ENCODE results near the gene NUAK1. TPM values are rescaled to one million over a fixed set of nuclear protein-coding genes. Genes with fewer than 3 reads are reported as not detected.
"Not testable (repeated sequence)": the region's sequence is repeated elsewhere in the genome, so short reads cannot be mapped to it uniquely, and the experiment has no call there.

NUAK1 gene
- total and polyA plus RNA-seq, 2 donors, result 2.1 to 4.3 TPM

DNA sequence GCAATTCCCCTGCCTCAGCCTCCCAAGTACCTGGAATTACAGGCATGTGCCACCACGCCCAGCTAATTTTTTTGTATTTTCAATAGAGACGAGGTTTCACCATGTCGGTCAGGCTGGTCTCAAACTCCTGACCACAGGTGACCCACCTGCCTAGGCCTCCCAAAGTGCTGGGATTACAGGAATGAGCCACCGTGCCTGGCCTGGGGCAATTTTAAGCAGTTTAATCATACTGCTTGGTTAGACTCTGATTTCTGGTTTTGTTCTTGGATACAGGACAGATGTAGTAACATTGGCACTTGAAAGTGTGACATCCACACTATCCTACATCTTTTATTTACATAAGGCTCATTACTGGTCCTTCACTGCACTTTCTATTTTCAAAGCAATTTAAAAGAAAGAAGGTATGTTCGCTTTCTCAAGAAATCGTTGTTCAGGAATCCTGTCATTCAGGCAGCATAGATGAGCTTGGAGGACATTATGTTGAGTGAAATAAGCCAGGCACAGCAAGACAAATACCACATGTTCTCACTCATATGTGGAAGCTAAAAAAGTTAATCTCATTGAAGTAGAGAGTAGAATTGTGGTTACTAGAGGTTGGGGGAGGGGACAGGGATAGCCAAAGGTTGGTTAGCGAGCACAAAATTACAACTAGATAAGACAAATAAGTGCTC, 4.0 kb upstream of the NUAK1 start:
- Histone ChIP-seq H3K4me1 (ENCODE audit: control insufficient read depth in 2 of 2, insufficient read depth in 2 of 2, low read length in 2 of 2) (no peaks in the 10 kb centered on the region), H3K36me3 (ENCODE audit: control insufficient read depth in 2 of 2, insufficient read depth in 2 of 2, low read length in 1 of 2) (no peaks in the 10 kb centered on the region), H3K27ac (ENCODE audit: low read depth in 1 of 2, low read length in 1 of 2) (no peak overlapping the region), H3K27me3 (ENCODE audit: control insufficient read depth in 2 of 2, insufficient read depth in 1 of 2, low read length in 1 of 2) (peaks cover 40 to 49% of the 10 kb centered on the region in 2 donors), H3K9me3 (ENCODE audit: control insufficient read depth in 2 of 2, insufficient read depth in 1 of 2, low read length in 1 of 2) (peaks cover 0 to 1% of the 10 kb centered on the region in 2 donors), H3K4me3 (ENCODE audit: low read length in 2 of 2) (no peak overlapping the region)
- WGBS, result 94% methylated on average over 7 of the region's 7 CpGs
- DNase-seq (ENCODE audit: low read depth in 6 of 9, low spot score in 9 of 9), result no peak

DNA sequence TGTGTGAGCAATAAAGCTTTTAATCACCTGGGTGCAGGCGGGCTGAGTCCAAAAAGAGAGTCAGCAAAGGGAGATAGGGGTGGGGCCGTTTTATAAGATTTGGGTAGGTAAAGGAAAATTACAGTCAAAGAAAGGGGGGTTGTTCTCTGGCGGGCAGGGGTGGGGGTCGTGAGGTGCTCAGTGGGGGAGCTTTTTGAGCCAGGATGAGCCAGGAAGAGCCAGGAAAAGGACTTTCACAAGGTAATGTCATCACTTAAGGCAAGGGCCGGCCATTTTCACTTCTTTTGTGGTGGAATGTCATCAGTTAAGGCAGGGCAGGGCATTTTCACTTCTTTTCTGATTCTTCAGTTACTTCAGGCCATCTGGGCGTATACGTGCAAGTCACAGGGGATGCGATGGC, 3.2 kb upstream of the NUAK1 start:
- peaks cover 48 to 57% of the 10 kb centered on the region in 2 donors for H3K27me3 ChIP-seq (ENCODE audit: control insufficient read depth in 2 of 2, insufficient read depth in 1 of 2, low read length in 1 of 2)
- H3K36me3 ChIP-seq (ENCODE audit: control insufficient read depth in 2 of 2, insufficient read depth in 2 of 2, low read length in 1 of 2); H3K4me3 ChIP-seq (ENCODE audit: low read length in 2 of 2); H3K9me3 ChIP-seq (ENCODE audit: control insufficient read depth in 2 of 2, insufficient read depth in 1 of 2, low read length in 1 of 2); H3K27ac ChIP-seq (ENCODE audit: low read depth in 1 of 2, low read length in 1 of 2); DNase-seq (ENCODE audit: low read depth in 6 of 9, low spot score in 9 of 9); H3K4me1 ChIP-seq (ENCODE audit: control insufficient read depth in 2 of 2, insufficient read depth in 2 of 2, low read length in 2 of 2): not testable (repeated sequence)
- WGBS, result 88% methylated on average over 8 of the region's 8 CpGs

DNA sequence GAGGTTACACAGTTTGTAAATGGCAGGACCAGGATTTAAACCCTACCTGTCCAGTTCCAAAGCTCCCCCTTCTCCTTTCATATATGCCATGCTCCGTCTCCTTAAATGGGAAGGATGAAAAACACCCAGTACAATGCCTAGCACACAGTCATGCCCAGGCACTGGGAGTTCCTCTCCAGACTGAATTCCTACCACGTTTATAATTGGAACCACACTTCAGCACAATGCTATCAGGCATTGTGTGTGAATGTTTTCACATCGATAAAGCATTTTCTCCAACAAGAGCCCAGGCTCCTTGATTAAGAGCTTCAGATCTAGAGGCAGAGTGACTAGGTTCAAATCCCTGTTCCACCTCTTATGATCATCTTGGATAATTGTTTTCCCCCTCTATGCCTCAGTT, 2.7 kb upstream of the NUAK1 start:
- 87% methylated on average over 3 of the region's 3 CpGs for WGBS
- no peak overlapping the region for H3K4me3 ChIP-seq (ENCODE audit: low read length in 2 of 2)
- no peak overlapping the region for H3K27ac ChIP-seq (ENCODE audit: low read depth in 1 of 2, low read length in 1 of 2)
- H3K9me3 ChIP-seq (ENCODE audit: control insufficient read depth in 2 of 2, insufficient read depth in 1 of 2, low read length in 1 of 2), result peaks cover 0 to 1% of the 10 kb centered on the region in 2 donors
- no peaks in the 10 kb centered on the region for H3K4me1 ChIP-seq (ENCODE audit: control insufficient read depth in 2 of 2, insufficient read depth in 2 of 2, low read length in 2 of 2)
- no peak for DNase-seq (ENCODE audit: low read depth in 6 of 9, low spot score in 9 of 9)
- H3K36me3 ChIP-seq (ENCODE audit: control insufficient read depth in 2 of 2, insufficient read depth in 2 of 2, low read length in 1 of 2), result no peaks in the 10 kb centered on the region
- peaks cover 52 to 62% of the 10 kb centered on the region in 2 donors for H3K27me3 ChIP-seq (ENCODE audit: control insufficient read depth in 2 of 2, insufficient read depth in 1 of 2, low read length in 1 of 2)

DNA sequence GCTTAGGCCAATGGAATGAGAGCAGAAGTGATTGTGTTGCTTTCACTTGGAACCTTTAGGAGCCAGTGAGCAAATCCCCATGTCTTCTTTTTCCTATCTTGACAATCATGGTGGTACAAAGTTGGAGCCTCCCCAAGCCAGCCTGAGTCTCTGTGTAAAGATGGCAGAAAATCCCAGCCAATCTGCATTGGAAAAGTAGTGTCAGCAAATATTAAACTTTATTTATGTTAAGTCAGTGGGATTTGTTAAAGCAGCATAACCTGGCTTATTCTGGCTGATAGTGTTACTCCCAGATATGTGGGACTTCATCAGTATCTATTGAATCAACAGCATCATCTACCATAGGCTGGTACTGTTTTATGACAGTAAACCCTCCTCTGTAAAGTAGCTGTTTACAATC, 2.2 kb upstream of the NUAK1 start:
- no peak overlapping the region for H3K27ac ChIP-seq (ENCODE audit: low read depth in 1 of 2, low read length in 1 of 2)
- peaks cover 55 to 65% of the 10 kb centered on the region in 2 donors for H3K27me3 ChIP-seq (ENCODE audit: control insufficient read depth in 2 of 2, insufficient read depth in 1 of 2, low read length in 1 of 2)

DNA sequence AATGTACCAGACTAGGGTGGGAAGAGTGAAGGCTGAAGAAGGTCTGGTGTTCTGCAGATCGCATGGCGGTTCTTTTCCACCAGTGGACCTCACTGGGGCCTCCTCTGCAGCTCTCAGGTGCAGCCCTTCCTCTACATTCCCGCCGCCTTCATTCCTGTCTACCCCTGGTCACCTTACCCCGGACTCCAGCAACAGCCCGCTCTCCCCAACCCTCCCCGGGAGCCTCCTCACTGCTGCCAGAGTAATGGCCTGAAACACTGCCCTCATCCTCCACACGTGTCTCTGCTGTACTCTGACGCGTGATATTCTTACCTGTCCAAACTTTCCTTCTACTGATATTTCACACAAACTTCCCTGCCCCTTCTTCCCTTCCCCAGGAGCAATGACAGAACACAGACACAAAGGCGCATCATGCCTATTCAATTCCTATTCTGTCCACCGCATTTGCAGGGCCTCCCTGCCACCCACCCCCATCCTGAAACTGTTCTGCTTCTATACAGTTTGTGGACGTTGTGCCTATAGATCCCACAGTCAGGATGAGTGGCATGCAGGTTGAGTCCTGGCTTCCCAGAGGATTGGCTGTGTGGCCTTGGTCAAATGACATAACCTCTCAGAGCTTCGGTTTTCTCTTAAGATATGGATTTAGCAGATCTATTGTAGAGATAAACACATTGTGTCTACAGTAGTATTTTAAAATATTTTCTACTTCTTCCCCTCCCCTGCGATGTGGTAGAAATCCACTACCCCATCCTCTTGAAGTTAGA, 1.7 kb upstream of the NUAK1 start:
- Histone ChIP-seq H3K4me3 (ENCODE audit: low read length in 2 of 2) (peak overlapping the region in 1 of 2 donors; percentile 40), H3K36me3 (ENCODE audit: control insufficient read depth in 2 of 2, insufficient read depth in 2 of 2, low read length in 1 of 2) (no peaks in the 10 kb centered on the region), H3K27ac (ENCODE audit: low read depth in 1 of 2, low read length in 1 of 2) (no peak overlapping the region), H3K4me1 (ENCODE audit: control insufficient read depth in 2 of 2, insufficient read depth in 2 of 2, low read length in 2 of 2) (peaks cover 0 to 3% of the 10 kb centered on the region in 2 donors), H3K9me3 (ENCODE audit: control insufficient read depth in 2 of 2, insufficient read depth in 1 of 2, low read length in 1 of 2) (peaks cover 0 to 1% of the 10 kb centered on the region in 2 donors), H3K27me3 (ENCODE audit: control insufficient read depth in 2 of 2, insufficient read depth in 1 of 2, low read length in 1 of 2) (peaks cover 55 to 64% of the 10 kb centered on the region in 2 donors)
- 80% methylated on average over 15 of the region's 15 CpGs for WGBS
- DNase-seq (ENCODE audit: low read depth in 6 of 9, low spot score in 9 of 9), result no peak

More for the DNA sequence above, 2.2 kb upstream of the NUAK1 start:
- no peak for DNase-seq (ENCODE audit: low read depth in 6 of 9, low spot score in 9 of 9)
- H3K4me1 ChIP-seq (ENCODE audit: control insufficient read depth in 2 of 2, insufficient read depth in 2 of 2, low read length in 2 of 2), result peaks cover 0 to under 1% of the 10 kb centered on the region in 2 donors
- H3K9me3 ChIP-seq (ENCODE audit: control insufficient read depth in 2 of 2, insufficient read depth in 1 of 2, low read length in 1 of 2), result peaks cover 0 to 1% of the 10 kb centered on the region in 2 donors
- H3K4me3 ChIP-seq (ENCODE audit: low read length in 2 of 2), result no peak overlapping the region
- no peaks in the 10 kb centered on the region for H3K36me3 ChIP-seq (ENCODE audit: control insufficient read depth in 2 of 2, insufficient read depth in 2 of 2, low read length in 1 of 2)

DNA sequence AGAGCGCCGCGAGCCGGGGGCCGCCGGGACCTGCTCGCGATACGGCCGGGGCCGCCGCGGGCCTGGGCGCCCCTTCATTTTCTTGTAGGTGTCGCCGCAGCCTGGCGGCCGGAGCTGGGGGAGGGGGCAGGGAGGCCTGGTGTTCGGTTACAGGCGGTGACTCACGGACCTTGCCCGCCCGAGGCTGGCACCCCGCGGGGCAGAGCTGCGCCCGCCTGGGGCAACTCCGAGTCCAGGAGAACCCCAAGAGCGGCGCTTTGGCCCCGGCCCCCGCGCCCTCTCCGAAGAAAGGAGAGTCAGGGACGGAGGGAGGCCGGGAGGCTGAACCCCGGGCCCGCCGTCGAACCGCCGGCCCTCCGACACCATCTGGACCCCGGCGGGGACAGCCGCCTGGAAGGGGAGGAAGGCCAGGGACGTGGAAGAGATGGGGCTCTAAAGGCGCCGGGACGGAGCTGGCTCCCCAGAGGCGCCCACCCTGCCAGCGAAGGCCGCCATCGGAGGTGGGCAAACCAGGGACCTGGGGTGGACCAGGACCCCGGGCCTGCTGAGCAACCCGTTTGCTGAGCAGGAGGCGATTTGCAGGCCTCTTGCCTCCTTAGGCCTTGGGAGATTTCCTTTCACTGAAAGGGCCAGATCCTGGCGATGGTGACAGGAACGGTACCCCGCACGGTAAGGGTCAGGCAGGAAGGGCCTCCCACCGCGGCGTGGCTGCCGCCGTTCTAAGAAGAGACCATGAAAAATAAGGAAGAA, 843 bp upstream of the NUAK1 start:
- Histone ChIP-seq H3K9me3 (ENCODE audit: control insufficient read depth in 2 of 2, insufficient read depth in 1 of 2, low read length in 1 of 2) (peaks cover 0 to 1% of the 10 kb centered on the region in 2 donors), H3K36me3 (ENCODE audit: control insufficient read depth in 2 of 2, insufficient read depth in 2 of 2, low read length in 1 of 2) (no peaks in the 10 kb centered on the region), H3K4me1 (ENCODE audit: control insufficient read depth in 2 of 2, insufficient read depth in 2 of 2, low read length in 2 of 2) (peaks cover 0 to 3% of the 10 kb centered on the region in 2 donors), H3K4me3 (ENCODE audit: low read length in 2 of 2) (peak overlapping the region; percentile 40 to 52), H3K27ac (ENCODE audit: low read depth in 1 of 2, low read length in 1 of 2) (peak overlapping the region; percentile 60 to 84), H3K27me3 (ENCODE audit: control insufficient read depth in 2 of 2, insufficient read depth in 1 of 2, low read length in 1 of 2) (peaks cover 55 to 65% of the 10 kb centered on the region in 2 donors)
- WGBS, result 5% methylated on average over 66 of the region's 66 CpGs
- peak in 1 of 9 donors; percentile 10 for DNase-seq (ENCODE audit: low read depth in 6 of 9, low spot score in 9 of 9)

DNA sequence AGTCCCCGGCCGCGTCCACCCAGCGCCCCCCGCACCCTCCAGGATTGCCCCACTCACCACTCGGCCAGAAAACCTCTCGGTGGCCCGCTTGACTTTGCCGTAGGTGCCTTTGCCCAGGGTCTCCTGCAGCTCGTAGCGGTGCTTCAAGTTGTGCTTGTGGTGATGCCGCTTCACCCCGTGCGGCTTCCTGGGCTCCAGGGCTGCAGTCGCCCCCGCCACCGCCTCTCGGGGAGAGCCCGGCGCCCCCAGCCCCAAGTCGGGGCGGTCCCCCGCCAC, 459 bp downstream of the NUAK1 start:
- 2% methylated on average over 23 of the region's 23 CpGs for WGBS
- DNase-seq (ENCODE audit: low read depth in 6 of 9, low spot score in 9 of 9), result no peak
- Histone ChIP-seq H3K27me3 (ENCODE audit: control insufficient read depth in 2 of 2, insufficient read depth in 1 of 2, low read length in 1 of 2) (peaks cover 55 to 69% of the 10 kb centered on the region in 2 donors), H3K4me1 (ENCODE audit: control insufficient read depth in 2 of 2, insufficient read depth in 2 of 2, low read length in 2 of 2) (peaks cover 0 to 7% of the 10 kb centered on the region in 2 donors), H3K4me3 (ENCODE audit: low read length in 2 of 2) (peak overlapping the region; percentile 22 to 52), H3K9me3 (ENCODE audit: control insufficient read depth in 2 of 2, insufficient read depth in 1 of 2, low read length in 1 of 2) (peaks cover 0 to 1% of the 10 kb centered on the region in 2 donors), H3K36me3 (ENCODE audit: control insufficient read depth in 2 of 2, insufficient read depth in 2 of 2, low read length in 1 of 2) (no peaks in the 10 kb centered on the region), H3K27ac (ENCODE audit: low read depth in 1 of 2, low read length in 1 of 2) (peak overlapping the region in 1 of 2 donors; percentile 52)

DNA sequence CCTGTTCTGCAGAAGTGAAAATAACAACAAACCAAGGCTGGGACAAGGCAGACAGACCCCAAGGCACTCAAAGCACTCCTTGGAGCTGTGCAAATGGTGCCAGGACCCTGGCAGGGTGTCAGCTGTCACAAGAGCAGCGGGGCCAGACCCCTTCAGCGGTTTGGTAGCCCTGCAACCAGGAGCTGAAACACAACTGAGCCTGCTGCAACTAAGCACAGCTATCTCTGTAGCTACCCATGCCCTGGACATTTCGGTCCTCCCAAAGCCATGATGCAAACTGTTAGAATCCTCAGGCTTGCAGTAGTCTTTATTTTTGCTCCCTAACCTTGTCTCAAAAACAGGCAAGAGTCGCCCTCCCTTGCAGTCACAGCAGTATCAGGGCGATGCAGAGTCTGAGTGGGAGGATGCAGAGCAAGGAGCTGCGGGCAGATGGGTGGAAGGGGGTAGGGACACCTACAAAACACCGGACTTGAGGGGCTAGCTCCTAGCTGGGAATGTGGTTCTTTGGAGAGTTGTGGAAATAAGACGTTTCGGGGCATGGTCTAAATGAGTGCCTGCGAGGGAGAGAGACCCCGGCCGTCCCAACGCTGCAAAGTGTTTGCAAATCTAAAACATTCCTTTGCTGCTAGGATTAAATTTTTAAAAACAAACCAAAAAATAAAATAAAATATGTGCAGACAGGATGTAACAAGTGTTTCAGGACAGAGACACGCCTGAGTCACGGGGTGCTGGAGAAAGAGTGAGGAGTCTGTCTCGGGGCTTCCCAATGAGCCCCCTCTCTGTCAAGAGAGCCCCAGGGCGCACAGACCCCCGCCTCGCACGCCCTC, 1.0 kb downstream of the NUAK1 start:
- 20% methylated on average over 20 of the region's 20 CpGs for WGBS
- Histone ChIP-seq H3K27ac (ENCODE audit: low read depth in 1 of 2, low read length in 1 of 2) (peak overlapping the region in 1 of 2 donors; percentile 42), H3K4me3 (ENCODE audit: low read length in 2 of 2) (peak overlapping the region; percentile 22 to 52), H3K27me3 (ENCODE audit: control insufficient read depth in 2 of 2, insufficient read depth in 1 of 2, low read length in 1 of 2) (peaks cover 55 to 69% of the 10 kb centered on the region in 2 donors), H3K4me1 (ENCODE audit: control insufficient read depth in 2 of 2, insufficient read depth in 2 of 2, low read length in 2 of 2) (peaks cover 0 to 7% of the 10 kb centered on the region in 2 donors), H3K9me3 (ENCODE audit: control insufficient read depth in 2 of 2, insufficient read depth in 1 of 2, low read length in 1 of 2) (peaks cover 0 to 1% of the 10 kb centered on the region in 2 donors), H3K36me3 (ENCODE audit: control insufficient read depth in 2 of 2, insufficient read depth in 2 of 2, low read length in 1 of 2) (no peaks in the 10 kb centered on the region)
- DNase-seq (ENCODE audit: low read depth in 6 of 9, low spot score in 9 of 9), result no peak

All from thymus (tissue), 11 donors.